A673 (cell line): ENCODE results near the gene STUM.

Experiments
- EZH2 ChIP-seq: fragments of 200-600 bp; sonication (generic); IDR thresholded peaks from 2 replicates; pipeline ENCODE4 v1.6.1; 2017; ENCODE audit warnings: borderline replicate concordance, low read depth, mild to moderate bottlenecking, mixed read lengths, antibody characterized with exemption, low read length; ENCODE audit not compliant: poor library complexity, severe bottlenecking
- TF ChIP-seq, protein P1 (sequence below): fragments of 300-800, 200-600 bp; sonication (generic); conservative IDR thresholded peaks from 2 replicates; pipeline ENCODE4 v1.5.1; 2017; ENCODE audit warnings: low read depth, mild to moderate bottlenecking, antibody characterized with exemption, low read length, moderate library complexity, mixed read lengths

DNA sequence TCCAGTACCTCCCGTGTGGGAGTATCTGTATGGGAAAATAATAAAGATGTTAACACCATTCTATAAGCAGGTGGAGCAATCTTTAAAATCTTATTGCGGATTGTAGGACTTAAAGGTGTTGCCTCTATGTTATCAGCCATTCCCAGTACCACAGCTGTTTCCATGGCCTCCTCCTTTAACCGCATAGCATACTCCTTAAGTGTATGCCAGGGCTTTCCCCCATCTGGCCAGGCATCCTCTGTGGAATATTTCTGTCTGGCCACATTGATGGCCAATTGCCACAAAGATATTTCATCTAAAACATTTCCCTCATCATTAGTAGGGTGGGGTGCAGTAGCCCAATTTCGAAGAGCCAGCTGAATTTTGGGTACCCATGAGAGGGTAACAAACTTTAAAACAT, 7.3 kb upstream of the STUM start:
- no peak for TF ChIP-seq EZH2
- TF ChIP-seq, protein P1, sequence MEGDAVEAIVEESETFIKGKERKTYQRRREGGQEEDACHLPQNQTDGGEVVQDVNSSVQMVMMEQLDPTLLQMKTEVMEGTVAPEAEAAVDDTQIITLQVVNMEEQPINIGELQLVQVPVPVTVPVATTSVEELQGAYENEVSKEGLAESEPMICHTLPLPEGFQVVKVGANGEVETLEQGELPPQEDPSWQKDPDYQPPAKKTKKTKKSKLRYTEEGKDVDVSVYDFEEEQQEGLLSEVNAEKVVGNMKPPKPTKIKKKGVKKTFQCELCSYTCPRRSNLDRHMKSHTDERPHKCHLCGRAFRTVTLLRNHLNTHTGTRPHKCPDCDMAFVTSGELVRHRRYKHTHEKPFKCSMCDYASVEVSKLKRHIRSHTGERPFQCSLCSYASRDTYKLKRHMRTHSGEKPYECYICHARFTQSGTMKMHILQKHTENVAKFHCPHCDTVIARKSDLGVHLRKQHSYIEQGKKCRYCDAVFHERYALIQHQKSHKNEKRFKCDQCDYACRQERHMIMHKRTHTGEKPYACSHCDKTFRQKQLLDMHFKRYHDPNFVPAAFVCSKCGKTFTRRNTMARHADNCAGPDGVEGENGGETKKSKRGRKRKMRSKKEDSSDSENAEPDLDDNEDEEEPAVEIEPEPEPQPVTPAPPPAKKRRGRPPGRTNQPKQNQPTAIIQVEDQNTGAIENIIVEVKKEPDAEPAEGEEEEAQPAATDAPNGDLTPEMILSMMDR, result no peak
